GM19438 (cell line): ENCODE measurements around the gene FMNL1.

Experiments
- ATAC-seq: cut with Tn5 transposase; IDR thresholded peaks from one replicate; pipeline ENCODE4 v1.9.1; 2021; ENCODE audit warnings: low read depth; ENCODE audit not compliant: unreplicated experiment

FMNL1 gene

GRCh38 chr17:45222014-45222288 lies 266 bp downstream of the FMNL1 start:
- ATAC-seq = no peak

GRCh38 chr17:45222289-45222995 lies 757 bp downstream of the FMNL1 start:
- ATAC-seq = no peak

- no peak for ATAC-seq
Measured at GRCh38 chr17:45222996-45223538, 1.4 kb downstream of the FMNL1 start.

GRCh38 chr17:45223539-45224528 lies 2.1 kb downstream of the FMNL1 start:
- ATAC-seq = no peak

- ATAC-seq = no peak
Measured at GRCh38 chr17:45224671-45225050, 3.0 kb downstream of the FMNL1 start.

GRCh38 chr17:45225051-45225700 lies 3.5 kb downstream of the FMNL1 start:
- no peak for ATAC-seq

- peak; percentile 32 for ATAC-seq
Measured at GRCh38 chr17:45225964-45226530, 4.4 kb downstream of the FMNL1 start.

GRCh38 chr17:45226576-45226975 lies 4.9 kb downstream of the FMNL1 start:
- no peak for ATAC-seq

GRCh38 chr17:45227101-45227925 lies 5.6 kb downstream of the FMNL1 start:
- no peak for ATAC-seq

- no peak for ATAC-seq
Measured at GRCh38 chr17:45227926-45228762, 6.5 kb downstream of the FMNL1 start.

GRCh38 chr17:45228763-45229539 lies 7.3 kb downstream of the FMNL1 start:
- peak; percentile 44 for ATAC-seq

GRCh38 chr17:45229681-45230409 lies 8.2 kb downstream of the FMNL1 start:
- ATAC-seq = no peak

GRCh38 chr17:45230410-45230786 lies 8.7 kb downstream of the FMNL1 start:
- ATAC-seq = no peak

GRCh38 chr17:45230787-45231480 lies 9.2 kb downstream of the FMNL1 start:
- no peak for ATAC-seq

- no peak for ATAC-seq
Measured at GRCh38 chr17:45231481-45232116, 9.9 kb downstream of the FMNL1 start.

GRCh38 chr17:45232514-45233422 lies 11.1 kb downstream of the FMNL1 start:
- ATAC-seq = no peak
